CD4-positive, alpha-beta T cell treated with Interleukin-12 subunit alpha and Interleukin-12 subunit beta, for 1 hour (primary cell): Measurements from ENCODE around the gene NFIX.

ENCODE experiments used
- DNase-seq: peaks from one replicate; pipeline ENCODE4 v3.0.0-alpha.2; 2020

Gene NFIX

GRCh38 chr19:13115936-13116281 is 120.6 kb downstream of the NFIX start:
- DNase-seq = no peak

- peak; percentile 90 for DNase-seq
Measured at GRCh38 chr19:13116282-13117175, 121.3 kb downstream of the NFIX start, which contains the start of gene TRMT1. Gene TRMT1, minus strand, starts transcription at chr19:13116740. Its CDS starts 341 bp downstream, at chr19:13116399.

GRCh38 chr19:13117176-13117771 is 122.0 kb downstream of the NFIX start:
- DNase-seq = no peak

GRCh38 chr19:13117772-13118423 is 122.6 kb downstream of the NFIX start, which contains the start of gene NACC1:
Gene NACC1, plus strand, starts transcription at chr19:13118264. Its CDS starts 16,944 bp downstream, at chr19:13135208.
- DNase-seq = peak; percentile 92

GRCh38 chr19:13118424-13119193 is 123.3 kb downstream of the NFIX start:
- no peak for DNase-seq

GRCh38 chr19:13119627-13120026 is 124.4 kb downstream of the NFIX start:
- DNase-seq = no peak

- no peak for DNase-seq
Measured at GRCh38 chr19:13120031-13120430, 124.8 kb downstream of the NFIX start.

- no peak for DNase-seq
Measured at GRCh38 chr19:13120817-13121216, 125.5 kb downstream of the NFIX start.

GRCh38 chr19:13121551-13122274 is 126.4 kb downstream of the NFIX start:
- no peak for DNase-seq

GRCh38 chr19:13122275-13122878 is 127.1 kb downstream of the NFIX start:
- no peak for DNase-seq

GRCh38 chr19:13122980-13123957 is 128.0 kb downstream of the NFIX start:
- no peak for DNase-seq

- DNase-seq = no peak
Measured at GRCh38 chr19:13127051-13127450, 131.8 kb downstream of the NFIX start.

GRCh38 chr19:13127811-13128575 is 132.7 kb downstream of the NFIX start:
- no peak for DNase-seq

- no peak for DNase-seq
Measured at GRCh38 chr19:13128583-13128982, 133.3 kb downstream of the NFIX start.

- DNase-seq = no peak
Measured at GRCh38 chr19:13129384-13129783, 134.1 kb downstream of the NFIX start.

GRCh38 chr19:13130886-13131490 is 135.7 kb downstream of the NFIX start:
- DNase-seq = no peak

- DNase-seq = peak; percentile 55
Measured at GRCh38 chr19:13132471-13133180, 137.4 kb downstream of the NFIX start.

- DNase-seq = no peak
Measured at GRCh38 chr19:13133241-13133870, 138.1 kb downstream of the NFIX start.
